Neural cell (in vitro differentiated cells): ENCODE results near the gene IFNGR2.

Experiments
- CTCF ChIP-seq: fragments of 450-650 bp; IDR thresholded peaks from 2 replicates; pipeline ENCODE4 v1.5.1; 2014; ENCODE audit warnings: antibody characterized with exemption, mild to moderate bottlenecking, moderate library complexity; ENCODE audit not compliant: poor library complexity, severe bottlenecking
- MXI1 ChIP-seq: fragments of 450-650 bp; conservative IDR thresholded peaks from 2 replicates; pipeline ENCODE4 v1.6.1; 2014; ENCODE audit warnings: antibody characterized with exemption, mild to moderate bottlenecking; ENCODE audit not compliant: poor library complexity, severe bottlenecking
- REST ChIP-seq: IDR thresholded peaks from 2 replicates; pipeline ENCODE4 v1.6.1; 2012; ENCODE audit warnings: borderline replicate concordance
- TAF1 ChIP-seq: IDR thresholded peaks from 2 replicates; pipeline ENCODE4 v1.6.1; 2012; ENCODE audit warnings: low read depth

GRCh38 chr21:33390479-33390878 lies 12.7 kb upstream of the IFNGR2 start:
- TF ChIP-seq CTCF: no peak
- no peak for TF ChIP-seq MXI1
- TF ChIP-seq REST: no peak
- no peak for TF ChIP-seq TAF1
